GM11168 (cell line): Measurements from ENCODE around the gene LEAP2.

Source experiments
- in situ Hi-C: fragments of 300-500 bp; cut with MboI; formaldehyde crosslinking; loops from one replicate; pipeline ENCODE4 v1.12.0; 2022; ENCODE audit warnings: low sequenced_read_pairs; ENCODE audit not compliant: unreplicated experiment

Gene LEAP2

DNA sequence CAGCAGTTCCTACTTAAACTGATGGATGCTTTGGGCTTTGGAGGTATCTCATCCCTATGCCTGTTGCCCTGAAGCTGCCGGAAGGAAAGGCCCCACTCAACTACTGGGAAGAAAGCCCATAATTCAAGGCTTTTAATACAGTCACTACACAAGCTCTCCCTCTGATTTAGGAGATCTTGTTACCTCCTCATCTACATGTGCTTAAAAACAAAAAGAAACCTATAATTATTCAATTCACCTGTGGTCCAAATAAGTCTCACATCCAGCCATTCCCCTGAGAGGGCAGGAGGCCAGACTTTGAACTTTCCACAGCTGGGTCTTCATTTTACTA, 715 bp upstream of the LEAP2 start:
- in situ Hi-C loops: no loop called here

DNA sequence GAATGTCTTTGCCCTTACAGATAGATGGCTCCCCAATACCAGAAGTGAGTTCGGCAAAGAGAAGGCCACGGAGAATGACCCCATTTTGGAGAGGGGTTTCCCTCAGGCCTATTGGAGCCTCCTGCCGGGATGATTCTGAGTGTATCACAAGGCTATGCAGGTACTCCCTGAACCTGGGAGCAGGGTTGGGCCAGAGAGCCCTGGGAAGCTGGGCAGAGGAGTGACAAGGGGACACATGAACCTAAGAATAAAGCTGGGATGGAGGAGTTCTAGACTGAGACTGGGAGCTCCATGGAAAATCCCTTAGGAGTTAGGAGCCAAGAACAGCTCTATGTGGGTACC, 433 bp downstream of the LEAP2 start:
- in situ Hi-C loops: no loop called here

GRCh38 chr5:132876020-132876759, 2.7 kb downstream of the LEAP2 start:
- in situ Hi-C loops: no loop called here

DNA sequence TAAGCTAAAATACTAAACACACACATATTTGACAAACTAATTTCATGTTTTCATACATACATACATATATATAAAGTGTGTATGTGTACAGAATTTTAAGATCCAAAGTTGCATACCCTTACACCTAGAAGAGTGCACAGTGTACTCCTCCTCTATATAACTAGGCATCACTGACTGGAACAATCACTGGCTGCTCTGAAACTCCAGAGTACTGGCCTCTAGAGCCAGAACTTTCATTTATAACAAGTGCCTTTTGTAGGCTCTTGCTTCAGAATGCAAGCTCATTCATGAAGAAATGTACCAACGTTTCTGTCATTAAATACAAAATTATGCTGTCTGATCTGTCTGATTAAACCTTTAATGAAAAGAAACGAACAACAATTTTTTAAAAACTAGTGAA, 4.0 kb downstream of the LEAP2 start:
- in situ Hi-C loops: no loop called here

- in situ Hi-C loops: no loop called here
Observed at GRCh38 chr5:132877938-132878337, 4.5 kb downstream of the LEAP2 start.

GRCh38 chr5:132883261-132883834, 9.9 kb downstream of the LEAP2 start:
- in situ Hi-C loops: no loop called here

GRCh38 chr5:132884548-132884947, 11.1 kb downstream of the LEAP2 start:
- in situ Hi-C loops: no loop called here

GRCh38 chr5:132886064-132886823, 12.8 kb downstream of the LEAP2 start:
- in situ Hi-C loops: no loop called here

GRCh38 chr5:132887283-132887682, 13.8 kb downstream of the LEAP2 start:
- in situ Hi-C loops: no loop called here

- in situ Hi-C loops: no loop called here
Observed at GRCh38 chr5:132889501-132889900, 16.0 kb downstream of the LEAP2 start.

GRCh38 chr5:132890817-132891216, 17.3 kb downstream of the LEAP2 start:
- in situ Hi-C loops: no loop called here

DNA sequence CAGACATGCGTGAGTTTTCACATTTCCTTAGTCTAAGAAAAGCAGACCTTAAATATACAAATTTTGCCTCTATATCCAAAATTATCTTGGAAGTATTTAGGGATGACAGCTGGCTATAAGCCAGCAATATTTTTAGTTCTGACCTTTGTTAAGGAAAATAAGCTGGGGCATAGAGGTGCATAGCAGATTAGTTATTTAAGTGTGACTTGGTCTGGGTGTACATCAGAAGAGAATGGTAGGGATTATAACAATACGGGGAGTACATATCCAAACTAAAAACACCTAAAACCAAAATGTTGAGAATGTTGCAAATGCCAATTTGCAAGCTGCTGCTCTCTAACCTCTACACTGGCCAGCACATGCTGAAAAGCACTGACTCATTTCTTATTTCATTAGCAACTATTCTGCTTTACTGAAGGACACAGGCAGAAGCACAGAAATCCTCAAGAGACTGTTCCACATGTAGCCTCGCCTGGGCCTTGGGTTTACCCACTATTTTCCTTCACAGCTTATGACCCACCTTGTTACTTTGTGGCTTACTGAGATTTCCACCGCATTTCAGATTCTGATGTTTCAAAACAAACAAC, 22.3 kb downstream of the LEAP2 start:
- in situ Hi-C loops: no loop called here

DNA sequence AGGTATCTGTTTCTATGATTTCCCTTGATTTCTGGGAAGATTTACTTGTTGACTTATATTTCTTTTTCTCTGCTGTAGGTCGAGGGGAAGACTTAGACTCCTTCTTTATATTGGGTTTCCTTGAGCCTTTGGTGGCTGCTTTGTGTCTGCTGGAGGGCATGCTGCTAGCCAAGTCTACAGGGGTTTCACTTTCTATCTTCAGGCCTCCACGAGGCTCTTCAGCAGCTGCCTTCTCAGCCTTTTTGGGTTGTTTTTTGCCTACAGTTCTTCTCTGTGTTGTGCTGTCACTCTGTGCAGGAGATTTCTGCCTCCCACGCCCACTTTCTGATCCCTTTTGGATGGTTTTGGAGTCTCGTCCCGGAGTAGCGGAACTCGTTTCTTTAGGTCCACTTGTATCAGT, 23.2 kb downstream of the LEAP2 start:
- in situ Hi-C loops: no loop called here

DNA sequence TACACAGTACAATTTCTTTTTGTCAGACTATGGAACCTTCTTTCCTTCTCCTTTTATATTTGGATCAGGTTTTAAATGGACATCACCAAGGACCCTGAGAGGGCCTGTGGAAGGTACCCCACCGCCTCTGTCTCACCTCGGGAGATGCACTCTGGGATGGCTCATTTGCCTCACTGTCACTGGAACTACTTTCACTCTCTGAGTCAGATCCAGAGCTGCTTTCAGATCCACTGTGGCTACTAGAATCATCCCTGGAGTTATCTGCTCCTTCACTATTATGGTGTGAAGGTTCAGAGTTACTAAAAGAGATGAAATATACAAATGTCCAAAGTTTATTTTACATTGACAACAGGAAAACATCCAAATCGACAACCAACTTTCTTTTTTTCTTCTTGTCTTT, 24.6 kb downstream of the LEAP2 start:
- in situ Hi-C loops: no loop called here

DNA sequence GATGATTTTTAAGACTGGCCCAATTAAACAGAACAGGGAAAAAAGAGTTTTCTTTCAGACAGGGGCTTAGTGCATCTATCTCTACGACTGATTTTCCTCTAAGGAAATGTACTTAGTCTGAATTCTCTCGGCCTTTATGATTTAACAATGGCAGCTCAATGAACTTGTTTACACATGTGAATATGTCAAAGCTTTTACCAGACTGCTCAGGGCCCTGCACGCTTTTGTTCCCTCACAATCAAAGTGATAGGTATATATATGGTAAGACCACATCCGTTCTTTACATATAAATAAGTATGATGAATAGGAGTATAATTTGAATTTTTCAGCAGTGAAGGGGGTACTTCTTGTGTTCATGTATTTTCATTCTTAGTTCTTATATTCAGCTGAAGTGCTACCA, 27.6 kb downstream of the LEAP2 start:
- in situ Hi-C loops: no loop called here

GRCh38 chr5:132901730-132902129, 28.3 kb downstream of the LEAP2 start:
- in situ Hi-C loops: no loop called here

DNA sequence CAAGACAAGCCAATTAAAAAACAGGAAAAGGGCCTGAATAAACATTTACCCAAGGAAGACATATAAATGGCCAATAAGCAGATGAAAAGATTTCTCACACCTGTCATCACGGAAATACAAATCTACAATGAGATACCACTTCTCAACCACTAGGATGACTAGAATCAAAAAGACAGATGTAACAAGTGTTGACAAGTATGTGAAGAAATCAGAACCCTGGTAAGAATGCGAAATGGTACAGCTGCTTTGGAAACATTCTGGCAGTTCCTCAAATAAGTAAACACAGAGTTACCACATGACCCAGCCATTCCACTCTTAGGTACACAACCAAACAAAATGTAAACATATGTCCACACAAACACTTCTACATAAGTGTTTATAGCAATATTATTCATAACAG, 32.5 kb downstream of the LEAP2 start:
- in situ Hi-C loops: no loop called here

DNA sequence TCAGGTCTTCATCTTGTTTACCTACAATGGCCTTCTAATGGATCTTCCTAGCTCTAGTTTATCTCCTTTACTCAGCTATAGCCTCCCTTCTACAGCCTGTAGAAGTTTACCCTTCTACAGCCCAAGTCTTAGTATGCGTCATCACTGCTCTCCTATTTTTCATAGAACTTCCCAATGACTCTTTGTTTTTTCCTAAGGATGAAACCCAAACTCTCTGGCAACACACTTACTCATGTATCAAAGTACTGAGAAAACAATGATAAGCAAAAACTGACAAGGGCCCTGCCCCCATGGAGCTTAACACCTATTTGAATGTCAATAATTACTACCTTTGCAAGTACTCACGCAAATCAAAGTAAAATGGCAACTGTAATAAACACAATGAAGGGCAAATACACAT, 33.7 kb downstream of the LEAP2 start:
- in situ Hi-C loops: no loop called here

- in situ Hi-C loops: no loop called here
Observed at GRCh38 chr5:132909702-132910101, 36.2 kb downstream of the LEAP2 start.

- in situ Hi-C loops: no loop called here
Observed at GRCh38 chr5:132915681-132916080, 42.2 kb downstream of the LEAP2 start.

DNA sequence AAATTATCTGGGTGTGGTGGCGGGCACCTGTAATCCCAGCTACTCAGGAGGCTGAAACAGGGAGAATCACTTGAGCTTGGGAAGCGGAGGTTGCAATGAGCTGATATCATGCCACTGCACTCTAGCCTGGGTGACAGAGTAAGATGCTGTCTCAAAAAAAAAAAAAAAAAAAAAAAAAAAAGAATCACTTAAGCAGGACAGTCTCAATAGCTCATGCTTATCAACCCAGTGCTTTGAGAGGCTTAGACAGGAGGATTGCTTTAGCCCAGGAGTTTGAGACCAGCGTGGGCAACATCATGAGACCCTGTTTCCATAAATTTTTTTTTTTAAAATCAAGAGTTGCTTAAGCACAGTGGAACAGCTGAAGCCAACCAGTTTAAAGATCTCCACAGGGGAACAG, 42.6 kb downstream of the LEAP2 start:
- in situ Hi-C loops: no loop called here
